Measurements from ENCODE around the gene C4BPB. TPM values are rescaled to one million over a fixed set of nuclear protein-coding genes. Genes with fewer than 3 reads are reported as not detected.

The C4BPB gene
- polyA plus RNA-seq, 1 experiment: not detected

- DNase-seq (ENCODE audit: low read depth, low spot score): no peak
- H3K4me3 ChIP-seq (ENCODE audit: low read depth, low read length): no peak overlapping the region
- ChIA-PET CTCF (interaction anchor here (0.6 kb wide), 1 partner anchor 584 kb away, joined by 3 read pairs; no protein-coding TSS in a partner anchor), POLR2A (no interaction called here)
- H3K27me3 ChIP-seq (ENCODE audit: control insufficient read depth, insufficient read depth, low read length): no peaks in the 10 kb centered on the region
- H3K27ac ChIP-seq (ENCODE audit: low read depth, low read length): no peak overlapping the region
- H3K9me3 ChIP-seq (ENCODE audit: control insufficient read depth, insufficient read depth, low read length): no peaks in the 10 kb centered on the region
- TF ChIP-seq CTCF (IDR thresholded peaks at IDR 0.05; ENCODE audit: low read depth, low read length): no peak
These were observed 40.4 kb downstream of the C4BPB start for GRCh38 chr1:207129053-207129452.

- no peak overlapping the region for H3K4me3 ChIP-seq (ENCODE audit: low read depth, low read length)
- H3K27ac ChIP-seq (ENCODE audit: low read depth, low read length): no peak overlapping the region
- TF ChIP-seq CTCF (IDR thresholded peaks at IDR 0.05; ENCODE audit: low read depth, low read length): no peak
- ChIA-PET CTCF (no interaction called here), POLR2A (no interaction called here)
- DNase-seq (ENCODE audit: low read depth, low spot score): no peak
- no peaks in the 10 kb centered on the region for H3K9me3 ChIP-seq (ENCODE audit: control insufficient read depth, insufficient read depth, low read length)
- H3K27me3 ChIP-seq (ENCODE audit: control insufficient read depth, insufficient read depth, low read length): no peaks in the 10 kb centered on the region
These were observed 41.8 kb downstream of the C4BPB start for GRCh38 chr1:207130252-207131036.

DNA sequence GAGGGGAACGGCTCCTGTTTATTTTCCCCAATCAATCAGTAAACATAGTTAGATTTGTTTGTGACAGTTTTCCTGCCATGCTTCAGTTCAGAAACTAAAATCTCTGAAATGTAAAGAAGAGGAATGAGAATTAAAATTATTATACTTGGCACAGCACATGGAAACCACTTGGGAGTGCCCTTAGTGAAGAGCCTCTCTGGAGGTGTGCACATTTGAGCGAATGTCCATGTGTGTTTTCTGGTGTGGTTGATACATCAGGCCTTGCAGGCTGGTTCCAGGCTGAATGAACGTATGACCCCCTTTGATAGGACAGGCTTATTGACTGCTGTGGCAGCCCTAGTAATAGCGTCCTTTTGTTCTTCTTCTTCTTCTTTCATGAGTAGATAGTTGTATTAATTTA lies 42.5 kb downstream of the C4BPB start:
- no peak overlapping the region for H3K4me3 ChIP-seq (ENCODE audit: low read depth, low read length)
- no peaks in the 10 kb centered on the region for H3K9me3 ChIP-seq (ENCODE audit: control insufficient read depth, insufficient read depth, low read length)
- no peak for TF ChIP-seq CTCF (IDR thresholded peaks at IDR 0.05; ENCODE audit: low read depth, low read length)
- POLR2A ChIA-PET: no interaction called here
- no peaks in the 10 kb centered on the region for H3K27me3 ChIP-seq (ENCODE audit: control insufficient read depth, insufficient read depth, low read length)
- CTCF ChIA-PET: no interaction called here
- no peak for DNase-seq (ENCODE audit: low read depth, low spot score)
- H3K27ac ChIP-seq (ENCODE audit: low read depth, low read length): no peak overlapping the region

DNA sequence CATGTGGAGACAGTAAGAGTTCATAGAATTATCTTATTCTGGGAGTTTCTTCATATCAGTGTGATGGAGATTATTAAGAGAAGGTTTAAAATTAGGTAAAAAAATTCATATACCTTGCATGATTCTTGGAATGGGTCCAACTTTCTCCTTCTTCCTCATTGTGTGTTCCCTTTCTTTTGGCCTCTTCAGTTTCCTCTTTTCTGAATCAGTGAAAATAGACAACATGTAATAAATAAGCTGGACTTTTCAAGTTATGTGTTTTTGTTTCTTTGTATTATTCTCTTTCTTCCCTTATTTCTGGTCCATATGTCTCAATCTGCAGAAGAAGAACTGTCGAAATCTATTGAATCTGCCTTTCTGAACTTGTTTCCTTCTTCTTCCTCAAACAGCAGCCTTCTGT lies 45.9 kb downstream of the C4BPB start:
- ChIA-PET CTCF (no interaction called here), POLR2A (no interaction called here)
- no peaks in the 10 kb centered on the region for H3K27me3 ChIP-seq (ENCODE audit: control insufficient read depth, insufficient read depth, low read length)
- H3K27ac ChIP-seq (ENCODE audit: low read depth, low read length): no peak overlapping the region
- TF ChIP-seq CTCF (IDR thresholded peaks at IDR 0.05; ENCODE audit: low read depth, low read length): no peak
- H3K9me3 ChIP-seq (ENCODE audit: control insufficient read depth, insufficient read depth, low read length): no peaks in the 10 kb centered on the region
- DNase-seq (ENCODE audit: low read depth, low spot score): no peak
- H3K4me3 ChIP-seq (ENCODE audit: low read depth, low read length): no peak overlapping the region

- no peak for DNase-seq (ENCODE audit: low read depth, low spot score)
- ChIA-PET CTCF (interaction anchor here (0.7 kb wide), 1 partner anchor 53 kb away, joined by 4 read pairs; no protein-coding TSS in a partner anchor), POLR2A (no interaction called here)
- no peaks in the 10 kb centered on the region for H3K9me3 ChIP-seq (ENCODE audit: control insufficient read depth, insufficient read depth, low read length)
- H3K27ac ChIP-seq (ENCODE audit: low read depth, low read length): no peak overlapping the region
- H3K4me3 ChIP-seq (ENCODE audit: low read depth, low read length): no peak overlapping the region
- H3K27me3 ChIP-seq (ENCODE audit: control insufficient read depth, insufficient read depth, low read length): no peaks in the 10 kb centered on the region
- no peak for TF ChIP-seq CTCF (IDR thresholded peaks at IDR 0.05; ENCODE audit: low read depth, low read length)
These were observed 51.0 kb downstream of the C4BPB start for GRCh38 chr1:207139616-207140015.

Measured in AG04450 (cell line).